GM23248 (cell line): ENCODE results near the gene TEX54. TPM values are rescaled to one million over a fixed set of nuclear protein-coding genes. Genes with fewer than 3 reads are reported as not detected.
"Not testable (repeated sequence)": the region's sequence is repeated elsewhere in the genome, so short reads cannot be mapped to it uniquely, and the experiment has no call there.

Experiments used
- DNase-seq: peaks from one replicate; pipeline ENCODE4 v3.0.0-alpha.2; 2015
- H2AFZ ChIP-seq: fragments of 200-600 bp; sonication (generic); 2 replicates; pipeline ENCODE4 v1.6.1; 2016; ENCODE audit warnings: antibody characterized with exemption
- H3F3A ChIP-seq: fragments of 200-600 bp; sonication (generic); 2 replicates; pipeline ENCODE4 v1.6.1; 2016; ENCODE audit warnings: mild to moderate bottlenecking, antibody characterized with exemption, mixed run types; ENCODE audit not compliant: insufficient read depth
- H3K27ac ChIP-seq: fragments of 200-600 bp; sonication (generic); 2 replicates; pipeline ENCODE4 v1.5.1; 2016; ENCODE audit warnings: mild to moderate bottlenecking
- H3K27me3 ChIP-seq: fragments of 200-600 bp; sonication (generic); replicated peaks from 2 replicates; pipeline ENCODE4 v1.6.1; 2016; ENCODE audit warnings: mild to moderate bottlenecking; ENCODE audit not compliant: insufficient read depth
- H3K36me3 ChIP-seq: fragments of 200-600 bp; sonication (generic); 2 replicates; pipeline ENCODE4 v1.6.1; 2016; ENCODE audit warnings: low read depth, mild to moderate bottlenecking
- H3K4me1 ChIP-seq: fragments of 200-600 bp; sonication (generic); 2 replicates; pipeline ENCODE4 v1.6.1; 2016; ENCODE audit warnings: mild to moderate bottlenecking; ENCODE audit not compliant: insufficient read depth
- H3K4me2 ChIP-seq: fragments of 200-600 bp; sonication (generic); one replicate; pipeline ENCODE4 v1.6.1; 2016; ENCODE audit warnings: mild to moderate bottlenecking; ENCODE audit not compliant: unreplicated experiment
- H3K4me3 ChIP-seq: fragments of 200-600 bp; sonication (generic); 2 replicates; pipeline ENCODE4 v1.5.1; 2016; ENCODE audit warnings: mild to moderate bottlenecking
- H3K79me2 ChIP-seq: fragments of 200-600 bp; sonication (generic); 2 replicates; pipeline ENCODE4 v1.6.1; 2016; ENCODE audit warnings: mild to moderate bottlenecking; ENCODE audit not compliant: insufficient read depth
- H3K9ac ChIP-seq: fragments of 200-600 bp; sonication (generic); 2 replicates; pipeline ENCODE4 v1.6.1; 2016; ENCODE audit warnings: mild to moderate bottlenecking
- H3K9me2 ChIP-seq: fragments of 200-600 bp; sonication (generic); 2 replicates; pipeline ENCODE4 v1.6.1; 2016; ENCODE audit warnings: mixed run types, mild to moderate bottlenecking, moderate library complexity; ENCODE audit not compliant: insufficient read depth
- H3K9me3 ChIP-seq: fragments of 200-600 bp; sonication (generic); one replicate; pipeline ENCODE4 v1.6.1; 2017; ENCODE audit warnings: low read depth
- H4K20me1 ChIP-seq: fragments of 200-600 bp; sonication (generic); 2 replicates; pipeline ENCODE4 v1.6.0; 2016; ENCODE audit not compliant: insufficient read depth
- EZH2 ChIP-seq: fragments of 200-600 bp; sonication (generic); IDR thresholded peaks from 2 replicates; pipeline ENCODE4 v1.6.1; 2018; ENCODE audit warnings: antibody characterized with exemption, mild to moderate bottlenecking; ENCODE audit not compliant: insufficient read depth, poor library complexity, severe bottlenecking
- EZH2phosphoT487 ChIP-seq: fragments of 200-600 bp; sonication (generic); IDR thresholded peaks from 2 replicates; pipeline ENCODE4 v1.6.1; 2018; ENCODE audit warnings: antibody characterized with exemption, moderate library complexity, mild to moderate bottlenecking, low read depth; ENCODE audit not compliant: insufficient read depth
- WGBS, 2 experiments: methylation state at CpG; one replicate each; pipeline ENCODE4 v1.1.6; 2015 to 2017; ENCODE audit warnings: low lambda C conversion rate in 2 of 2, low coverage in 1 of 2; ENCODE audit errors: missing lambda C conversion rate in 2 of 2; 5-methylcytosine and 5-hydroxymethylcytosine counted together
- in situ Hi-C: fragments of 300-500 bp; cut with MboI; formaldehyde crosslinking; loops from 2 replicates; pipeline ENCODE4 v1.15.0; 2020
- polyA plus RNA-seq: library from polyadenylated mRNA; unstranded; fragments of >200 nt; fragmentation: Nextera tagmentation; extraction: Ambion mirVana; gene quantifications from 2 replicates; pipeline ENCODE4 v1.2.1, GENCODE V29; 2016
- total RNA-seq: library from RNA; depleted of rRNA; stranded (reverse); fragments of >200 nt; shearing (Covaris generic); gene quantifications from 2 replicates; pipeline ENCODE4 v1.2.3, GENCODE V29; 2014

The TEX54 gene
- total and polyA plus RNA-seq, 2 experiments from 2014 or later, result 0.44 TPM; not detected in 1

DNA sequence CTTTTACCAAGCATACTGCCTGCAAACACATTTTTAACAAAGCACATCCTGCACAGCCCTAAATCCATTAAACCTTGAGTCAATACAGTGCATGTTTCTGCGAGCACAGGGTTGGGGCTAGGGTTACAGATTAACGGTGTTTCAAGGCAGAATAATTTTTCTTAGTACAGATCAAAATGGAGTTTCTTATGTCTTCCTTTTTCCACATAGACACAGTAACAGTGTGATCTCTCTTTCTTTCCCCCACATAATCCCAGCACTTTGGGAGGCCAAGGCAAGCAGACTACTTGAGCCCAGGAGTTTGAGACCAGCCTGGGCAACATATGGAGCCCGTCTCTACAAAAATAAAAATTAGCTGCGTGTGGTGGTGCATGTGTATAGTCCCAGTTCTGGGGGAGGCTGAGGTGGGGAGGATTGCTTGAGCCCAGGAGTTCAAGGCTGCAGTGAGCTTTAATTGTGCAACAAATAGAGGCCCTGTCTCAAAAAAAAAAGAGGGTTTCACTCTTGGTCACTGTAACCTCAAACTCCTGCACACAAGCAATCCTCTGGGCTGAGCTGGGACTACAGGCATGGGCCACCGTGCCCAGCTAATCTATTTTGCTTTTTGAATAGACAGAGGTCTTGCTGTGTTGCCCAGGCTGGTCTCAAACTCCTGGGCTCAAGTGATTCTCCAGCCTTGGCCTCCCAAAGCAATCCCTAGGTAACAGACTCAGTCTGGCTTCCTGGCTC lies 28.4 kb upstream of the TEX54 start:
- Histone ChIP-seq H3K27me3 (no peaks in the 10 kb centered on the region), H2AFZ (no peak overlapping the region), H3K36me3 (no peaks in the 10 kb centered on the region), H3K9me3 (no peaks in the 10 kb centered on the region), H3K4me1 (peaks cover 9% of the 10 kb centered on the region; the same call in 1 of the 2 replicates), H4K20me1 (no peaks in the 10 kb centered on the region), H3F3A (peaks cover 12% of the 10 kb centered on the region; the same call in 1 of the 2 replicates), H3K79me2 (peaks cover 25% of the 10 kb centered on the region), H3K27ac (no peak overlapping the region), H3K4me3 (no peak overlapping the region), H3K9ac (no peak overlapping the region), H3K4me2 (no peak overlapping the region), H3K9me2 (no peaks in the 10 kb centered on the region)
- 93 to 94% methylated on average over 5 of the region's 5 CpGs for WGBS, 2 experiments
- no peak for DNase-seq
- TF ChIP-seq EZH2phosphoT487 (no peak), EZH2 (no peak)
- in situ Hi-C loops, result no loop called here

DNA sequence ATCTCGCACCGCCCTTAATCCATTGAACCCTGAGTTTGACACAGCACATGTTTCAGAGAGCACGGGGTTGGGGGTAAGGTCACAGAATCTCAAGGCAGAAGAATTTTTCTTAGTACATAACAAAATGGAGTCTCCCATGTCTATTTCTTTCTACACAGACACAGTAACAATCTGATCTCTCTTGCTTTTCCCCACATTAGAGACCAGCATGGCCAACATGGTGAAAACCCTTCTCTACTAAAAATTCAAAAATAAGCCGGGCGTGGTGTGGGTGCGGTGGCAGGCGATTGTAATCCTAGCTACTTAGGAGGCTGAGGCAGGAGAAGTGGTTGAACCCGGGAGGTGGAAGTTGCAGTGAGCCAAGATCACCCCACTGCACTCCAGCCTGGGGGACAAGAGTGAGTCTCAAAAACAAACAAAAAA lies 26.7 kb upstream of the TEX54 start:
- H3K36me3 ChIP-seq, H3K27ac ChIP-seq, H3K9me2 ChIP-seq, H3K9me3 ChIP-seq, H3K27me3 ChIP-seq, H3K4me1 ChIP-seq, H3K4me2 ChIP-seq, H4K20me1 ChIP-seq, DNase-seq, H3K9ac ChIP-seq, in situ Hi-C loops, H2AFZ ChIP-seq, H3K4me3 ChIP-seq: not testable (repeated sequence)
- 89% methylated on average over 8 of the region's 8 CpGs for WGBS, 2 experiments
- Histone ChIP-seq H3K79me2 (peaks cover 36% of the 10 kb centered on the region), H3F3A (peaks cover 23% of the 10 kb centered on the region)

DNA sequence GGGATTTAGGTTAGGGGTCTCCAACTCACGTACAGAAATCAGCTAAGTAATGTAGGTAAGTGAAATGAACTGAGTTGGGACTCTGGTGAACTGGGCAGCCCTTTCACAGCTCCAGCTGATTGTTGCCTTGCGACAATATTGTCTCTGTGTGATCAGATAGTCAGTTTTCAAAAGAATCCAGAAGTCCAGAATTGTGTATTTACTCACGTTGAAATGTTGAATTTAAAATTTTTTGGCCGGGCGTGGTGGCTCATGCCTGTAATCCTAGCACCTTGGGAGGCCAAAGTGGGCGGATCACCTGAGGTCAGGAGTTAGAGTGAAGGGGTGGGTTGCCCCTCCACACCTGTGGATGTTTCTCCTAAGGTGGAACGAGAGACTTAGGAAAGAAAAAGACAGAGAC lies 25.6 kb upstream of the TEX54 start:
- Histone ChIP-seq H3K4me2 (no peak overlapping the region), H3K9me3 (no peaks in the 10 kb centered on the region), H3K27me3 (no peaks in the 10 kb centered on the region), H3K36me3 (peaks cover 19% of the 10 kb centered on the region), H3K9ac (no peak overlapping the region), H3K4me1 (peaks cover 12% of the 10 kb centered on the region), H4K20me1 (peaks cover 4% of the 10 kb centered on the region), H3K9me2 (no peaks in the 10 kb centered on the region), H2AFZ (no peak overlapping the region), H3K27ac (no peak overlapping the region), H3F3A (peaks cover 24% of the 10 kb centered on the region), H3K4me3 (no peak overlapping the region), H3K79me2 (peaks cover 46% of the 10 kb centered on the region)
- in situ Hi-C loops, result no loop called here
- no peak for DNase-seq
- WGBS, 2 experiments, result 92% methylated on average over 7 of the region's 7 CpGs
- TF ChIP-seq EZH2phosphoT487 (no peak), EZH2 (no peak)

DNA sequence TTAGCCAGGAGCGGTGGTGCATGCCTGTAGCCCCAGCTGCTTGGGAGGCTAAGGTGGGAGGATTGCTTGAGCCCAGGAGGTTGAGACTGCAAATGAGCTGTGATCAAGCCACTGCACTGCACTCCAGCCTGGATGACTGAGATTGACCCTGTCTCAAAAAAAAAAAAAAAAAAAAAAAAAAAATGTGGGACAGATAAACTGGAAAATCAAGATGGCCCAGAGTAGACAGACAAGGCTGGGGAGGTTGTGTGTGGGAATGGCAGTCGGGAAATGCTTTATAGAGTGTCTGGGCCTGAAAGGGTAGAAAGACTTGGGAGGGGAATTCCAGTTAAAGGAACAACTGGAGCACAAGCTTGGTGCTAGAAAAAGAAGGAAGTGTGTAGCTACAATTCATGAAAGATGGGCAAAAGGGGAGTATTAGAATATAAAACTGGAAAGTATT lies 24.9 kb upstream of the TEX54 start:
- H3K27me3 ChIP-seq, result no peaks in the 10 kb centered on the region
- no peak overlapping the region for H3K27ac ChIP-seq
- peaks cover 28% of the 10 kb centered on the region for H3F3A ChIP-seq
- no peak for DNase-seq
- WGBS, 2 experiments, result 97 to 98% methylated on average over 2 of the region's 2 CpGs
- H3K4me3 ChIP-seq, result no peak overlapping the region
- in situ Hi-C loops, result no loop called here
- H4K20me1 ChIP-seq, result peaks cover 9% of the 10 kb centered on the region
- H3K9me3 ChIP-seq, result no peaks in the 10 kb centered on the region
- H3K36me3 ChIP-seq, result peaks cover 26% of the 10 kb centered on the region
- TF ChIP-seq EZH2 (no peak), EZH2phosphoT487 (no peak)
- no peak overlapping the region for H3K4me2 ChIP-seq
- peaks cover 16% of the 10 kb centered on the region for H3K4me1 ChIP-seq
- H3K79me2 ChIP-seq, result peaks cover 53% of the 10 kb centered on the region
- H3K9me2 ChIP-seq, result no peaks in the 10 kb centered on the region
- H3K9ac ChIP-seq, result no peak overlapping the region
- H2AFZ ChIP-seq, result no peak overlapping the region
